ENCODE measurements around the gene CA10. TPM values are rescaled to one million over a fixed set of nuclear protein-coding genes. Genes with fewer than 3 reads are reported as not detected.

Gene CA10
- total and polyA plus RNA-seq, 7 donors, result 0.28 to 2.9 (median 0.49) TPM; not detected in 2

DNA sequence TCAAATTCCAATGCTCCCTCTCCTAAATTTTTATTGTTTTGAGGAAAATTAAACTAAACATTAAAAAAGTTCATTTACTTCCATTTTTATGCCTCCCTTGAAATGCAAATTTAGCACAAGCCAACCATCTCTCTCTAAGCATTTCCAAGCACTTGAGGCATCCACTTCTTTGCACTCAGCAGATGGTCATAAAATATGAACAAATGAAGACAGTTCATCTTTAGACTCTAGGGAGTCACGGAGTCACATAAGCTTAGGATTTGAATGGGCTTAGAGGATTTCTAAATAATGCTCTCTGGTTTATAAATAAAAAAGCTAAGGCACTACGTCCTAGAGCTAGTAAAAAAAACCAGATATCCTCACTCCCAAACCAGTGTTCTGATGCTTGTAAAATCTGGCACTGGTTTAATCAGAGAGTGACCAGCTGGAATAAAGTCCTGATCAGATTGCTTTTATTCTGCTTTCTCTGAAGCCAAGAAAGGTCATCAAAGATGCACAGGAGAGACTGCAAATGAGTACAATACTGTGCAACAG, 204.2 kb downstream of the CA10 start:
- 33% methylated on average over 2 of the region's 2 CpGs for WGBS, 2 donors
- no peak for TF ChIP-seq POLR2A (IDR thresholded peaks at IDR 0.05)
- TF ChIP-seq, protein P1, sequence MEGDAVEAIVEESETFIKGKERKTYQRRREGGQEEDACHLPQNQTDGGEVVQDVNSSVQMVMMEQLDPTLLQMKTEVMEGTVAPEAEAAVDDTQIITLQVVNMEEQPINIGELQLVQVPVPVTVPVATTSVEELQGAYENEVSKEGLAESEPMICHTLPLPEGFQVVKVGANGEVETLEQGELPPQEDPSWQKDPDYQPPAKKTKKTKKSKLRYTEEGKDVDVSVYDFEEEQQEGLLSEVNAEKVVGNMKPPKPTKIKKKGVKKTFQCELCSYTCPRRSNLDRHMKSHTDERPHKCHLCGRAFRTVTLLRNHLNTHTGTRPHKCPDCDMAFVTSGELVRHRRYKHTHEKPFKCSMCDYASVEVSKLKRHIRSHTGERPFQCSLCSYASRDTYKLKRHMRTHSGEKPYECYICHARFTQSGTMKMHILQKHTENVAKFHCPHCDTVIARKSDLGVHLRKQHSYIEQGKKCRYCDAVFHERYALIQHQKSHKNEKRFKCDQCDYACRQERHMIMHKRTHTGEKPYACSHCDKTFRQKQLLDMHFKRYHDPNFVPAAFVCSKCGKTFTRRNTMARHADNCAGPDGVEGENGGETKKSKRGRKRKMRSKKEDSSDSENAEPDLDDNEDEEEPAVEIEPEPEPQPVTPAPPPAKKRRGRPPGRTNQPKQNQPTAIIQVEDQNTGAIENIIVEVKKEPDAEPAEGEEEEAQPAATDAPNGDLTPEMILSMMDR (IDR thresholded peaks at IDR 0.05), result no peak
- no peak for TF ChIP-seq EP300 (IDR thresholded peaks at IDR 0.05)
- TF ChIP-seq POLR2AphosphoS5 (IDR thresholded peaks at IDR 0.05), result no peak
- Histone ChIP-seq H3K4me1 (no peaks in the 10 kb centered on the region), H3K27ac (no peak overlapping the region), H3K36me3 (no peaks in the 10 kb centered on the region), H3K27me3 (no peaks in the 10 kb centered on the region), H3K4me3 (no peak overlapping the region), H3K9me3 (no peaks in the 10 kb centered on the region)
- DNase-seq, result no peak
- intact Hi-C loops (cut with DNase I), result no loop called here

DNA sequence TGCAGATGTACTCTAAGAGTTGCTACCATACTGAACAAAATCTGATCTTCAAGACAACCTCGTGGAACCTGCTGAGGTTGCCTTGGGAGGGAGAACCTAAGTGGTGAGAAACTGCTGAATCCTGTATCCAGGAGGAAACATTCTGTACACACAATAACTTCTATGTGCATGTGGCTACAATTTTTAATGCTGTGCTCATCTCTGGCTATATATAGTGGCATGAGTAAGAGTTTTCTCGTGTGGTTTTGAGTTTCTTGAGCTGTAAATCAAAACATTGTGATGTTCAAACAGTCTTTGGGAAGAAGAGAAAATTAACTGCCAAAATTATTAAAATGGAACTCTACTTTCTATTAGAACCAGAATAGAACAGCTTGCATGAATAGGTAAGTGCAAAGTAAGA, 206.8 kb downstream of the CA10 start:
- TF ChIP-seq POLR2AphosphoS5 (IDR thresholded peaks at IDR 0.05) (no peak), EP300 (IDR thresholded peaks at IDR 0.05) (no peak), POLR2A (IDR thresholded peaks at IDR 0.05) (no peak)
- TF ChIP-seq, protein P1 (IDR thresholded peaks at IDR 0.05), result no peak

DNA sequence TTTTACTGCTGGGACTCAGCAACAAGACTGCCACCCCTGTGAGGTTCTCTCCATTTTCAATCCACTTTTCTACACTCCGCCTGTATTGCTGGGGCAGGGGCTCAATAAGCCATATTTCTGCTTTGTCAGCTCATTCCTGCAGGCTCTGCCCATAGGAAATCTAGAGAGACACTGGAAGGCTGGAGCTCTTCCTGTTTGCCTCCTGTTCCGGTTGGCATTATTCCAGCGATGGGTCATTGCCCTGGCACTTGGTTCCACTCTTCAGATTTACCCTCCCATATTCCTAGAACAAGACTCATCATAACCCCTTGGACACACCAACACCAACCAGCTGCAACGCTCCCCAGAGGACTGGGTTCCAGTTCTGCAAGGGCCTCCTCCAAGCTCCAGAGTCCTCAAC, 210.4 kb downstream of the CA10 start:
- H3K4me1 ChIP-seq, result no peaks in the 10 kb centered on the region
- 56 to 80% methylated on average over 4 of the region's 4 CpGs for WGBS, 2 donors
- no peak for DNase-seq
- H3K4me3 ChIP-seq, result no peak overlapping the region
- H3K36me3 ChIP-seq, result no peaks in the 10 kb centered on the region
- TF ChIP-seq, protein P1 (IDR thresholded peaks at IDR 0.05), result no peak
- TF ChIP-seq POLR2A (IDR thresholded peaks at IDR 0.05) (no peak), POLR2AphosphoS5 (IDR thresholded peaks at IDR 0.05) (no peak), EP300 (IDR thresholded peaks at IDR 0.05) (no peak)
- no peaks in the 10 kb centered on the region for H3K9me3 ChIP-seq
- no peak overlapping the region for H3K27ac ChIP-seq
- H3K27me3 ChIP-seq, result no peaks in the 10 kb centered on the region
- intact Hi-C loops (cut with DNase I), result no loop called here

More for the DNA sequence above, 206.8 kb downstream of the CA10 start:
- H3K27me3 ChIP-seq, result no peaks in the 10 kb centered on the region
- 23 to 28% methylated on average over 2 of the region's 2 CpGs for WGBS, 2 donors
- H3K36me3 ChIP-seq, result no peaks in the 10 kb centered on the region
- DNase-seq, result no peak
- H3K4me3 ChIP-seq, result no peak overlapping the region
- H3K9me3 ChIP-seq, result no peaks in the 10 kb centered on the region
- intact Hi-C loops (cut with DNase I), result no loop called here
- no peaks in the 10 kb centered on the region for H3K4me1 ChIP-seq
- no peak overlapping the region for H3K27ac ChIP-seq

DNA sequence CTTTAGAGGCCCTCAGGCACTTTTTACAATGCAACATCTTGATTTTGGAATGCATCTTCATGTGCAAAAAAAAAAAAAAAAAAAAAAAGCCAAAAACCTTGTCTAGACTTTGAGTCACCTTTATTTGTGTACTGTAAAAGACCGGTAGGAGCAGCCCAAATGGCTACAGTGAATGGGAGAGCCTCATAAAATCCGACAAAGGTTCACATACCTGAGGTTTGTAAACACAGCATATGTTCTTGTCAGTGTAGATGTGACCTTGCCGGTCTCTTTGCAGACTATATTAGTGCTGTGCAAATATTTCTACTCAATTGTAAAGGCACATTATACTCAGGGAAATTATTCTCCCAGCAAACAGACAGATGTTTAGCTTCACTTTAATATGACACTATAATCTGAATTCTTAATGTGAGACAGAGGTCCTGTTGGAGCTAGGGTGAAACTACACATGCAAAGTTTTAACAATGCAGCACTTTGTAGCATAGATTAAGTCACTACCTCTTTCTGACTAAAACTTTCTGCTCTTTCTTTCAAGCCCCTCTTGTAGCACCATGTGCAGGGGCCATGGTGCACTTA, 211.3 kb downstream of the CA10 start:
- Histone ChIP-seq H3K4me3 (no peak overlapping the region), H3K36me3 (no peaks in the 10 kb centered on the region), H3K27ac (no peak overlapping the region), H3K9me3 (no peaks in the 10 kb centered on the region), H3K4me1 (no peaks in the 10 kb centered on the region), H3K27me3 (no peaks in the 10 kb centered on the region)
- no peak for DNase-seq
- intact Hi-C loops (cut with DNase I), result no loop called here
- 9 to 47% methylated on average over 3 of the region's 3 CpGs for WGBS, 2 donors
- TF ChIP-seq POLR2A (IDR thresholded peaks at IDR 0.05), result no peak

DNA sequence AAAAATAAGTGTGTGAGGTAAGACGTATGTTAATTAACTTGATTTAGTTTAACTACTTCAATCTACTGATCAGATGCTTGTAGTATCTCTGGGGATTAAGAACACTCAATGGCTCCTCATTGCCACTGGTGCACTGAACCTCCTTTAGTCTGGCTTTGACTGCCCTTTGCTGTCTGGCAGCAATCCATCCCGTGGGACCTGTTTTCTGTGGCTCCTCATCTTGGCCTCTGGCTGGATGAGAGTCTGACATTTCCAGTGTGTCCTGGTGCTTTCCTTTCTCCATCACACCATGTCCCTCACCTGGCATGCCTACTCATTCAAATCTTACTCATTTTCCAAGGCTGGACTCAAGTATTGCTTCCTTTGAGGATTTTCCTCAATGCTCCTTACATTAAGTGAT, 212.2 kb downstream of the CA10 start:
- intact Hi-C loops (cut with DNase I), result no loop called here
- WGBS, 2 donors, result 62 to 83% methylated on average over 2 of the region's 2 CpGs
- Histone ChIP-seq H3K4me3 (no peak overlapping the region), H3K9me3 (no peaks in the 10 kb centered on the region), H3K27ac (no peak overlapping the region), H3K27me3 (no peaks in the 10 kb centered on the region), H3K36me3 (no peaks in the 10 kb centered on the region), H3K4me1 (no peaks in the 10 kb centered on the region)
- TF ChIP-seq, protein P1 (IDR thresholded peaks at IDR 0.05), result no peak
- no peak for TF ChIP-seq POLR2AphosphoS5 (IDR thresholded peaks at IDR 0.05)
- no peak for TF ChIP-seq POLR2A (IDR thresholded peaks at IDR 0.05)
- TF ChIP-seq EP300 (IDR thresholded peaks at IDR 0.05), result no peak
- no peak for DNase-seq

Measured in sigmoid colon (tissue), 7 donors.